ACC112 (cell line): ENCODE results near the gene TMX1.

ENCODE experiments used
- H2AFZ ChIP-seq: fragments of 200-600 bp; sonication (generic); one replicate; pipeline ENCODE4 v1.6.0; 2017; ENCODE audit warnings: antibody characterized with exemption, low read length; ENCODE audit not compliant: unreplicated experiment
- H3K27ac ChIP-seq: fragments of 200-600 bp; sonication (generic); 2 replicates; pipeline ENCODE4 v1.5.1; 2014; ENCODE audit warnings: low read depth, mild to moderate bottlenecking, antibody characterized with exemption, low read length, moderate library complexity
- H3K27me3 ChIP-seq: fragments of 200-600 bp; sonication (generic); 2 replicates; pipeline ENCODE4 v1.6.1; 2014; ENCODE audit warnings: mild to moderate bottlenecking, antibody characterized with exemption, low read length, moderate library complexity, mixed read lengths; ENCODE audit not compliant: insufficient read depth
- H3K36me3 ChIP-seq: fragments of 200-600 bp; sonication (generic); 2 replicates; pipeline ENCODE4 v1.6.1; 2016; ENCODE audit warnings: mild to moderate bottlenecking, antibody characterized with exemption, low read length, moderate library complexity, mixed read lengths; ENCODE audit not compliant: insufficient read depth
- H3K4me1 ChIP-seq: fragments of 200-600 bp; sonication (generic); one replicate; pipeline ENCODE4 v1.6.1; 2016; ENCODE audit warnings: low read length, mixed read lengths; ENCODE audit not compliant: insufficient read depth, unreplicated experiment, control insufficient read depth
- H3K4me3 ChIP-seq: fragments of 200-600 bp; sonication (generic); 2 replicates; pipeline ENCODE4 v1.5.1; 2014; ENCODE audit warnings: mild to moderate bottlenecking, low read depth, low read length
- H3K79me2 ChIP-seq: fragments of 200-600 bp; sonication (generic); one replicate; pipeline ENCODE4 v1.6.0; 2016; ENCODE audit warnings: low read length; ENCODE audit not compliant: control insufficient read depth, unreplicated experiment, insufficient read depth

The TMX1 gene, protein sequence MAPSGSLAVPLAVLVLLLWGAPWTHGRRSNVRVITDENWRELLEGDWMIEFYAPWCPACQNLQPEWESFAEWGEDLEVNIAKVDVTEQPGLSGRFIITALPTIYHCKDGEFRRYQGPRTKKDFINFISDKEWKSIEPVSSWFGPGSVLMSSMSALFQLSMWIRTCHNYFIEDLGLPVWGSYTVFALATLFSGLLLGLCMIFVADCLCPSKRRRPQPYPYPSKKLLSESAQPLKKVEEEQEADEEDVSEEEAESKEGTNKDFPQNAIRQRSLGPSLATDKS

DNA sequence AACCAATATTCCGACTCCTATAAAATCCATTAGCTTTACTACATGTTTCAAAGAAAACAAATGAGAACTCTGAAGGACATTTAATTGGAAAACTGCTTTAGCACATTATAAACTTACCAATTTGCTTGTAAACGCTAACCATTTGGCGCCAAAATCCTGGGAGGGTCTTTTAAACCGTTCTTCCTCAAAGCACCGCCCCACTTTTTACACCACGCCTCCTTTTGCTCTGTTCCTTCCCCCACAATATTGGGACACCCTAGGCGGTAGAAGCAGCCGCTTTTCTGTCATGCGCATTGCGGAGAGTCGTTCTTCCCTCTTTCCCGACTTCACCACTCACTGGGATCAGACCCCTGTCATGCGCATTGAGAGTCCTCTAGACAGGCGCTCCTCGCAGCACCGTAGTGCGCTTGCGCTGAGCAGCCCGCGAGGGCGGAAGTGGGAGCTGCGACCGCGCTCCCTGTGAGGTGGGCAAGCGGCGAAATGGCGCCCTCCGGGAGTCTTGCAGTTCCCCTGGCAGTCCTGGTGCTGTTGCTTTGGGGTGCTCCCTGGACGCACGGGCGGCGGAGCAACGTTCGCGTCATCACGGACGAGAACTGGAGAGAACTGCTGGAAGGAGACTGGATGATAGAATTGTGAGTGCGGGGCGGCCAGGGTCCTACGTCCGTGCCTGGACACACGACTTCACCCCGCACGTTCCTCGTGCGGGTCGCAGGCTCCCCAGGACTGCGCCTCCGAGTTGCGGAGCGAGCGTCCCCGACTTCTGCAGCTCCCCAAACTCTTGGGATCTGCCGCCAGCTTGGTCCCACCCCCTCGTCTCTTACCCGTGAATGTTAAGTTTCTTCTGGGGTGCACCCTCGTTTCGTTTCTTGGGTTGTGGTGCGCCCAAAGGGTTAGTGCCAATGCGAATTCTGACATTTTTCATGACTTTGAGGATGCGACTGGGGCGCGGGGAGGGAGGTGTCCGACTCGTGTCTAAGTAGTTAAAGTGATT lies at the start of gene TMX1:
TSS of gene TMX1 (plus strand) at position 435 of the 991 bp plus-strand sequence. CDS start at position 481, 46 bp downstream.
- Histone ChIP-seq H3K4me1 (peaks cover 12% of the 10 kb centered on the region), H3K27me3 (no peaks in the 10 kb centered on the region), H3K4me3 (peak within 1 kb of the TSS; percentile 96), H2AFZ (peak within 1 kb of the TSS; percentile 98), H3K79me2 (peaks cover 48% of the 10 kb centered on the region), H3K36me3 (peaks cover 10% of the 10 kb centered on the region), H3K27ac (peak within 1 kb of the TSS; percentile 25; the same call in 1 of the 2 replicates)

GRCh38 chr14:51201890-51202289 lies 38.2 kb upstream of the TMX1 start:
- no peaks in the 10 kb centered on the region for H3K4me1 ChIP-seq
- no peak overlapping the region for H3K27ac ChIP-seq

GRCh38 chr14:51202914-51203665 lies 37.0 kb upstream of the TMX1 start:
- H2AFZ ChIP-seq: no peak overlapping the region
- H3K4me3 ChIP-seq: no peak overlapping the region

More at GRCh38 chr14:51201890-51202289, 38.2 kb upstream of the TMX1 start:
- H3K36me3 ChIP-seq: no peaks in the 10 kb centered on the region
- no peaks in the 10 kb centered on the region for H3K79me2 ChIP-seq
- H3K4me3 ChIP-seq: no peak overlapping the region
- H2AFZ ChIP-seq: no peak overlapping the region
- peaks cover 70% of the 10 kb centered on the region for H3K27me3 ChIP-seq

DNA sequence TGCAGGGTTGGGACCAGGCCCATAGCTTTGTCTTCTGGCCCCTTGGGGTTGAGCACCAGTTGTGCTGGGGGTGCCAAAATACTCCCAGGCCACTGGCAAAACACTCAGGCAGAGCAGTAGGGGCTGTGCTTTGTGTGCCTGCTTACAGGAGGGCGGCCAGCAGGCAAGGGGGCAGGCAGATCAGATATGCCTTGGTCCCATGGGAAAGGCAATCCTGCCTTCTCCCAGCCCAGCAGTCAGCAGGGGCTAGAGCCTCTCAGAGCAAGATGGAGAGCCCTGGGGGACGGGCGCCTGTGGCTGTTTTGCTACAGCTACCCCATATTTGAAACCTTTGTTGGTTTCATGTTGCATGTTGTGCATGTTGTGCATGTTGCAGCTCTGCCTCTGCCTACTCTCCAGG lies 36.2 kb upstream of the TMX1 start:
- Histone ChIP-seq H3K36me3 (no peaks in the 10 kb centered on the region), H3K27me3 (peaks cover 74% of the 10 kb centered on the region), H3K4me1 (no peaks in the 10 kb centered on the region), H3K4me3 (no peak overlapping the region), H2AFZ (no peak overlapping the region), H3K27ac (no peak overlapping the region), H3K79me2 (no peaks in the 10 kb centered on the region)

More at GRCh38 chr14:51202914-51203665, 37.0 kb upstream of the TMX1 start:
- Histone ChIP-seq H3K4me1 (no peaks in the 10 kb centered on the region), H3K27ac (no peak overlapping the region), H3K36me3 (no peaks in the 10 kb centered on the region), H3K79me2 (no peaks in the 10 kb centered on the region), H3K27me3 (peaks cover 79% of the 10 kb centered on the region)

DNA sequence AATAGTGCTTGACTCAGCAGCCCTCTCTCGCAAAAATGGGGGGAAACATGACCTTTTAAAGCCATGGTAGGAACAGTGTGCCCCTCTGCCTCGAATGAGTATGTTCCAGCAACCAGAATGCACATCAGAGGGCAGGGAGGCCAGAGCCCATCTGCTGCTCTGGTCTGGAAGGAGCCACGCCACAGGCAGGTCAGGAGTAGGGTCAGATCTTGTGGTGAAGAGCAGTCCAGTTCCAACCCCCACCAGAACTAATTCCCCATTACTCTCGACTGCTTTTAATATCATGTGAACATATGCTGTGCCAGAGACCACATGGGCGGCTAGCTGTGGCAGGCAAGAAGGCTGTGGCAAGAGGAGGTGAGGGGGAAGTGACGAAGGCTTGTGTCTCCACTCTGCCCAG lies 34.6 kb upstream of the TMX1 start:
- Histone ChIP-seq H2AFZ (no peak overlapping the region), H3K36me3 (no peaks in the 10 kb centered on the region), H3K4me3 (no peak overlapping the region), H3K79me2 (no peaks in the 10 kb centered on the region), H3K4me1 (no peaks in the 10 kb centered on the region), H3K27ac (no peak overlapping the region), H3K27me3 (peaks cover 61% of the 10 kb centered on the region)

DNA sequence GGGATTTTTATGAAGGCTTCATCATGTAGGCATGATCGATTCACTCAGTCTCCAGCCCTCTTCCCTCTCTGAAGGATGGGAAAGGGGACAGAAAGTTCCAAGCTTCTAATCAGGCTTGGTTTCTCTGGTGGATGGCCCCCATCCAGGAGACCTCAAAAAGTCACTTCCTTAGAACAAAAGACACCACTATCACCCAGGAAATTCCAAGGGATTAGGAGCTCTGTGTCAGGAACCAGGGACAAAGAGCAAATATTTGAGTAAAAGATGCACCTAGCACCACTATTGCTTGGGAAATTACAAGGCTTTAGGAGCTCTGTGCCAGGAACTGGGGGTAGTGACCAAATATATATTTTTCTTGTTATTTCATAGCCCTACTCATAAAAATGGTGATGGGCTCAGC lies 33.6 kb upstream of the TMX1 start:
- Histone ChIP-seq H3K79me2 (no peaks in the 10 kb centered on the region), H3K4me3 (no peak overlapping the region), H2AFZ (no peak overlapping the region), H3K36me3 (no peaks in the 10 kb centered on the region), H3K27ac (no peak overlapping the region), H3K4me1 (peaks cover 3% of the 10 kb centered on the region), H3K27me3 (peaks cover 54% of the 10 kb centered on the region)

- peaks cover 43% of the 10 kb centered on the region for H3K27me3 ChIP-seq
- H3K79me2 ChIP-seq: no peaks in the 10 kb centered on the region
- H3K27ac ChIP-seq: no peak overlapping the region
- H3K4me1 ChIP-seq: peaks cover 3% of the 10 kb centered on the region
- H2AFZ ChIP-seq: no peak overlapping the region
- H3K4me3 ChIP-seq: no peak overlapping the region
- H3K36me3 ChIP-seq: no peaks in the 10 kb centered on the region
Observed at GRCh38 chr14:51207621-51208020, 32.4 kb upstream of the TMX1 start.

GRCh38 chr14:51208982-51209381 lies 31.1 kb upstream of the TMX1 start:
- H3K27me3 ChIP-seq: peaks cover 33% of the 10 kb centered on the region
- H3K36me3 ChIP-seq: no peaks in the 10 kb centered on the region
- no peak overlapping the region for H2AFZ ChIP-seq
- no peak overlapping the region for H3K27ac ChIP-seq
- H3K4me1 ChIP-seq: peaks cover 3% of the 10 kb centered on the region
- no peak overlapping the region for H3K4me3 ChIP-seq
- no peaks in the 10 kb centered on the region for H3K79me2 ChIP-seq

GRCh38 chr14:51209457-51209856 lies 30.6 kb upstream of the TMX1 start:
- peaks cover 28% of the 10 kb centered on the region for H3K27me3 ChIP-seq
- H3K27ac ChIP-seq: no peak overlapping the region
- H3K79me2 ChIP-seq: no peaks in the 10 kb centered on the region
- H2AFZ ChIP-seq: no peak overlapping the region
- no peak overlapping the region for H3K4me3 ChIP-seq
- no peaks in the 10 kb centered on the region for H3K36me3 ChIP-seq
- H3K4me1 ChIP-seq: peaks cover 3% of the 10 kb centered on the region

GRCh38 chr14:51210594-51210993 lies 29.5 kb upstream of the TMX1 start:
- H3K79me2 ChIP-seq: no peaks in the 10 kb centered on the region
- H3K4me3 ChIP-seq: no peak overlapping the region
- no peak overlapping the region for H2AFZ ChIP-seq
- no peak overlapping the region for H3K27ac ChIP-seq
- H3K4me1 ChIP-seq: peaks cover 3% of the 10 kb centered on the region
- no peaks in the 10 kb centered on the region for H3K36me3 ChIP-seq
- peaks cover 24% of the 10 kb centered on the region for H3K27me3 ChIP-seq
